ENCODE results near the gene P2RY6. TPM values are rescaled to one million over a fixed set of nuclear protein-coding genes. Genes with fewer than 3 reads are reported as not detected.

The P2RY6 gene
- total and polyA plus RNA-seq, 10 of the 15 experiments (the other 5 are each of a cell fraction or from before 2014, with no cell fraction given): 0.05 to 0.90 (median 0.22) TPM; not detected in 4

GRCh38 chr11:73347067-73347466 is 74.9 kb downstream of the P2RY6 start:
- intact Hi-C loops (cut with micrococcal nuclease; ENCODE audit: unreplicated experiment) (no loop called here), in situ Hi-C loops (cut with MboI) (no loop called here)
- H3K9ac ChIP-seq (ENCODE audit: control insufficient read depth, insufficient read depth, low read length): no peak overlapping the region
- no peaks in the 10 kb centered on the region for H3K9me3 ChIP-seq (replicated peaks; ENCODE audit: control insufficient read depth, insufficient read depth, low read length)
- no peaks in the 10 kb centered on the region for H4K20me1 ChIP-seq (ENCODE audit: control insufficient read depth, insufficient read depth)
- DNase-seq (ENCODE audit: low read depth, low spot score): no peak
- no peak overlapping the region for H2AFZ ChIP-seq (ENCODE audit: control insufficient read depth, low read depth, low read length)
- no peak overlapping the region for H3K4me3 ChIP-seq
- ChIA-PET CTCF (interaction anchor here (15.3 kb wide), 1 partner anchor 44 kb away, joined by 400 read pairs; no protein-coding TSS in a partner anchor), RAD21 (ENCODE audit: unreplicated experiment) (no interaction called here), SMC1A (ENCODE audit: uncharacterized antibody, unreplicated experiment) (interaction anchor here (1.1 kb wide), 1 partner anchor 46 kb away, joined by 3 read pairs; no protein-coding TSS in a partner anchor), POLR2A (no interaction called here)
- H3K36me3 ChIP-seq (ENCODE audit: control insufficient read depth in 2 of 2, insufficient read depth in 2 of 2, low read length in 1 of 2): no peaks in the 10 kb centered on the region; a peak in 1 of 4 replicates
- no peak for FAIRE-seq
- H3K4me1 ChIP-seq (ENCODE audit: control insufficient read depth, insufficient read depth, low read length): no peaks in the 10 kb centered on the region
- 63% methylated on average over 12 of the region's 12 CpGs for WGBS (ENCODE audit: insufficient coverage, insufficient replicate concordance, low lambda C conversion rate, missing lambda C conversion rate)
- H3K79me2 ChIP-seq (ENCODE audit: control insufficient read depth, insufficient read depth, low read length): no peaks in the 10 kb centered on the region
- no TSS peak for BruUV-seq (replicated peaks)
- H3K27ac ChIP-seq (ENCODE audit: control insufficient read depth, insufficient read depth): no peak overlapping the region
- H3K4me2 ChIP-seq (ENCODE audit: control insufficient read depth, insufficient read depth): no peak overlapping the region
- TF ChIP-seq ESRRA (IDR thresholded peaks at IDR 0.05; ENCODE audit: low read length) (no peak), PAX5 (IDR thresholded peaks at IDR 0.05; ENCODE audit: borderline replicate concordance, low read depth, low read length) (no peak), ZNF217 (IDR thresholded peaks at IDR 0.05) (no peak), EP300 (IDR thresholded peaks at IDR 0.05; ENCODE audit: borderline replicate concordance in 1 of 2, control insufficient read depth in 1 of 2, low read depth in 2 of 2, low read length in 2 of 2) (no peak), IKZF1 (conservative IDR thresholded peaks at IDR 0.05) (no peak), RB1 (IDR thresholded peaks at IDR 0.05; ENCODE audit: borderline replicate concordance) (no peak), E2F8 (IDR thresholded peaks at IDR 0.05; ENCODE audit: low read depth, partially characterized antibody) (no peak), LARP7 (IDR thresholded peaks at IDR 0.05) (no peak), CHD1 (IDR thresholded peaks at IDR 0.05; ENCODE audit: low read depth, low read length) (no peak)
- no peaks in the 10 kb centered on the region for H3K27me3 ChIP-seq (replicated peaks in 1 of 2; ENCODE audit: control insufficient read depth in 2 of 2, insufficient read depth in 2 of 2, low read length in 1 of 2)
- no peak for ATAC-seq

Other genes starting within 250 kb of the P2RY6 start
- gene FCHSD2, start 130.0 kb upstream of the P2RY6 start, total RNA-seq (2014; rRNA removed): 19.5 and 21.1 TPM in 2 replicates
- 39.2 and 42.5 TPM in 2 replicates for gene FCHSD2, start 130.0 kb upstream of the P2RY6 start, total RNA-seq (2014; rRNA removed; fragmentation: Illumina TruSeq; extraction: Trizol)
- gene FCHSD2, start 130.0 kb upstream of the P2RY6 start, total RNA-seq (2021): 82.8 and 89.8 TPM in 2 replicates
- gene FCHSD2, start 130.0 kb upstream of the P2RY6 start, polyA plus RNA-seq (2011; rRNA removed): 52.7 and 68.3 TPM in 2 replicates
- 62.4 and 70.9 TPM in 2 replicates for gene FCHSD2, start 130.0 kb upstream of the P2RY6 start, polyA plus RNA-seq (2014; fragmentation: Illumina TruSeq; extraction: Trizol)
- gene FCHSD2, start 130.0 kb upstream of the P2RY6 start, polyA plus RNA-seq (2014; fragmentation: Nextera tagmentation; extraction: Ambion mirVana): 10 to 100 TPM; 13.2 to 15.4 TPM
- 43.0 and 44.6 TPM in 2 replicates for gene FCHSD2, start 130.0 kb upstream of the P2RY6 start, polyA plus RNA-seq (2014; rRNA removed)
- 10 to 100 TPM; 58.7 to 68.4 TPM for gene FCHSD2, start 130.0 kb upstream of the P2RY6 start, polyA plus RNA-seq (2016; fragmentation: Nextera tagmentation; extraction: Ambion mirVana)
- gene P2RY2, start 54.1 kb upstream of the P2RY6 start, total RNA-seq (2014; rRNA removed): 0.05 and 0.17 TPM in 2 replicates
- not detected in 2 replicates for gene P2RY2, start 54.1 kb upstream of the P2RY6 start, total RNA-seq (2014; rRNA removed; fragmentation: Illumina TruSeq; extraction: Trizol)
- gene P2RY2, start 54.1 kb upstream of the P2RY6 start, total RNA-seq (2021): 0.19 and 0.23 TPM in 2 replicates
- gene P2RY2, start 54.1 kb upstream of the P2RY6 start, polyA plus RNA-seq (2011; rRNA removed): not detected in 2 replicates
- 0.03 TPM in 1 of 2 replicates, not detected in the other for gene P2RY2, start 54.1 kb upstream of the P2RY6 start, polyA plus RNA-seq (2014; fragmentation: Illumina TruSeq; extraction: Trizol)
- gene P2RY2, start 54.1 kb upstream of the P2RY6 start, polyA plus RNA-seq (2014; fragmentation: Nextera tagmentation; extraction: Ambion mirVana): not detected
- gene P2RY2, start 54.1 kb upstream of the P2RY6 start, polyA plus RNA-seq (2014; rRNA removed): 0.04 TPM in 1 of 2 replicates, not detected in the other
- gene P2RY2, start 54.1 kb upstream of the P2RY6 start, polyA plus RNA-seq (2016; fragmentation: Nextera tagmentation; extraction: Ambion mirVana): not detected
- 1.9 and 3.0 TPM in 2 replicates for gene ARHGEF17, start 35.9 kb downstream of the P2RY6 start, total RNA-seq (2014; rRNA removed)
- 1.2 and 1.6 TPM in 2 replicates for gene ARHGEF17, start 35.9 kb downstream of the P2RY6 start, total RNA-seq (2014; rRNA removed; fragmentation: Illumina TruSeq; extraction: Trizol)
- 3.6 and 5.2 TPM in 2 replicates for gene ARHGEF17, start 35.9 kb downstream of the P2RY6 start, total RNA-seq (2021)
- 7.2 and 11.0 TPM in 2 replicates for gene ARHGEF17, start 35.9 kb downstream of the P2RY6 start, polyA plus RNA-seq (2011; rRNA removed)
- gene ARHGEF17, start 35.9 kb downstream of the P2RY6 start, polyA plus RNA-seq (2014; fragmentation: Illumina TruSeq; extraction: Trizol): 1.8 and 1.9 TPM in 2 replicates
- gene ARHGEF17, start 35.9 kb downstream of the P2RY6 start, polyA plus RNA-seq (2014; fragmentation: Nextera tagmentation; extraction: Ambion mirVana): under 1 TPM; 0.15 to 0.31 TPM
- 3.5 and 7.0 TPM in 2 replicates for gene ARHGEF17, start 35.9 kb downstream of the P2RY6 start, polyA plus RNA-seq (2014; rRNA removed)
- gene ARHGEF17, start 35.9 kb downstream of the P2RY6 start, polyA plus RNA-seq (2016; fragmentation: Nextera tagmentation; extraction: Ambion mirVana): under 1 TPM; 0.20 to 0.27 TPM
- 19.8 and 23.4 TPM in 2 replicates for gene RELT, start 104.1 kb downstream of the P2RY6 start, total RNA-seq (2014; rRNA removed)
- 10.4 and 10.5 TPM in 2 replicates for gene RELT, start 104.1 kb downstream of the P2RY6 start, total RNA-seq (2014; rRNA removed; fragmentation: Illumina TruSeq; extraction: Trizol)
- gene RELT, start 104.1 kb downstream of the P2RY6 start, total RNA-seq (2021): 27.9 and 28.5 TPM in 2 replicates
- 7.9 and 13.0 TPM in 2 replicates for gene RELT, start 104.1 kb downstream of the P2RY6 start, polyA plus RNA-seq (2011; rRNA removed)
- 2.5 and 8.4 TPM in 2 replicates for gene RELT, start 104.1 kb downstream of the P2RY6 start, polyA plus RNA-seq (2014; fragmentation: Illumina TruSeq; extraction: Trizol)
- gene RELT, start 104.1 kb downstream of the P2RY6 start, polyA plus RNA-seq (2014; fragmentation: Nextera tagmentation; extraction: Ambion mirVana): 1 to 10 TPM; 1.2 to 3.0 TPM
- gene RELT, start 104.1 kb downstream of the P2RY6 start, polyA plus RNA-seq (2014; rRNA removed): 21.1 and 23.6 TPM in 2 replicates
- gene RELT, start 104.1 kb downstream of the P2RY6 start, polyA plus RNA-seq (2016; fragmentation: Nextera tagmentation; extraction: Ambion mirVana): 10 to 100 TPM in 1 of 2 experiments, 1 to 10 TPM in 1; 8.8 to 11.1 TPM